ENCODE results near the gene RUVBL1. TPM values are rescaled to one million over a fixed set of nuclear protein-coding genes. Genes with fewer than 3 reads are reported as not detected.

RUVBL1 gene
- total RNA-seq, 4 donors from 2014 or later = 9.7 to 38.4 (median 16.6) TPM

GRCh38 chr3:128051459-128051836 is 72.2 kb downstream of the RUVBL1 start:
- Histone ChIP-seq H3K27ac (peak overlapping the region; percentile 81 to 91), H3K27me3 (no peaks in the 10 kb centered on the region), H3K36me3 (no peaks in the 10 kb centered on the region), H3K4me1 (peaks cover 10 to 15% of the 10 kb centered on the region in 2 donors), H3K9me3 (no peaks in the 10 kb centered on the region), H3K4me3 (peak overlapping the region; percentile 83 to 91)
- intact Hi-C loops (cut with DNase I; ENCODE audit: low total_unique reads) = no loop called here
- TF ChIP-seq POLR2A (IDR thresholded peaks at IDR 0.05) (no peak), CTCF (IDR thresholded peaks at IDR 0.05) (no peak)
- DNase-seq = no peak

DNA sequence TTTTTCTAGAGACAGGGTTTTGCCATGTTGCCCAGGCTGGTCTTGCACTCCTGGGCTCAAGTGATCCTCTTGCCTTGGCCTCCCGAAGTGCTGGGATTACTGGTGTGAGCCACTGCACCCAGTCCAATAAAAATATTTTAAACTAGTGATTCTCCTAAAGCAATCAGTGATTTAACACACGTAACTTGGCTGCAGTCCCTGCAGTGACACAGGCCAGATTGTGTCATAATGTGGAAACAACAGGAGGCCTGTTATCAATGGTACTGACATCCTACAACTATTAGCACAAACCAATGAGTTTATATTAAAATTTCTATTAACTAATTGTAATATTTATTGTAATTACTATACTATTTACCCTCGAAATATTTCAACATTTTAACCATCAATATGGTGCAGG is 73.0 kb downstream of the RUVBL1 start:
- Histone ChIP-seq H3K36me3 (no peaks in the 10 kb centered on the region), H3K9me3 (no peaks in the 10 kb centered on the region), H3K4me3 (no peak overlapping the region), H3K27me3 (no peaks in the 10 kb centered on the region), H3K27ac (no peak overlapping the region), H3K4me1 (peaks cover 10 to 15% of the 10 kb centered on the region in 2 donors)
- TF ChIP-seq CTCF (IDR thresholded peaks at IDR 0.05) (no peak), POLR2A (IDR thresholded peaks at IDR 0.05) (no peak)
- DNase-seq = peak; percentile 46 to 60
- intact Hi-C loops (cut with DNase I; ENCODE audit: low total_unique reads) = no loop called here

DNA sequence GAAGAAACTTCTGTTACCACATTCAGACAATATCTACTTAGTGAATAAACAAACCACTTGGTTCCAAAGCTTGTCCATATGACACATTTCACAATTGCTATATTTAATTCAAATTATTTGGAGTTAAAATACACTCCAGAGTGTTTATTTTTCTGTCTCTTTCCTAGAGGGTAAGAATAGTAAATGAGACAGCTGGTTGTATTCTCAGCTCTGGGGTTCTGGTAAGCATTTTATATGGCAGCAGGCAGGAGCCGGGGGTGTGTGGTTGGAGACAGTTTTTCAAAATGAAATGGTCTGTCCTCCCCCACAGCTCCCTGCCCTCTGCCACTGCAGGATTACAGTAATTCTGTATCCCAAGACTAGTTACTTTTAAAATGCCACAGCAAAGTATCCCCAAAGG is 82.3 kb downstream of the RUVBL1 start:
- H3K4me3 ChIP-seq = no peak overlapping the region
- TF ChIP-seq CTCF (IDR thresholded peaks at IDR 0.05) = no peak
- TF ChIP-seq POLR2A (IDR thresholded peaks at IDR 0.05) = no peak
- H3K27ac ChIP-seq = no peak overlapping the region
- intact Hi-C loops (cut with DNase I; ENCODE audit: low total_unique reads) = no loop called here
- H3K4me1 ChIP-seq = no peaks in the 10 kb centered on the region
- no peaks in the 10 kb centered on the region for H3K27me3 ChIP-seq
- H3K36me3 ChIP-seq = no peaks in the 10 kb centered on the region
- no peak for DNase-seq
- H3K9me3 ChIP-seq = no peaks in the 10 kb centered on the region

DNA sequence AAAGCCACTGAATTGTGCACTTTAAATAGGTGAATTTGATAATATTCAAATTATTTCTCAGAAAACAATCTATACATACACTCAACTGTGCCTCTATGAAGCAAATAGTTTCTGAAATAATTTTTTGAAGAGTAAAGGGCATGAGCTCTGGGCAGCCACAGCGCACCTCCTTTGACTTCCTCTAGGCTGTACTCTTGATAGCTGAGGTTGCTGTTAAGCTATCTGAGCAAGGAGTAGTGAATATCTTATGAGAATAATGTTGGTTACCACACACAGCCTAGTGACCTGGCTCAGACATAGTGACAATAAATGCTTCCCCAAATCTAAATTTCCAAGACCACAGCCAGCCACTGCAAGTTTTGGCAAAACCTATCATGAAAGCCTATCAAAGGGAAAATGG is 83.0 kb downstream of the RUVBL1 start:
- TF ChIP-seq CTCF (IDR thresholded peaks at IDR 0.05) = no peak
- no peak for TF ChIP-seq POLR2A (IDR thresholded peaks at IDR 0.05)
- H3K27ac ChIP-seq = no peak overlapping the region
- no peaks in the 10 kb centered on the region for H3K27me3 ChIP-seq
- DNase-seq = no peak
- H3K4me3 ChIP-seq = no peak overlapping the region
- no peaks in the 10 kb centered on the region for H3K9me3 ChIP-seq
- no peaks in the 10 kb centered on the region for H3K36me3 ChIP-seq
- H3K4me1 ChIP-seq = no peaks in the 10 kb centered on the region
- intact Hi-C loops (cut with DNase I; ENCODE audit: low total_unique reads) = no loop called here

GRCh38 chr3:128040041-128040440 is 83.6 kb downstream of the RUVBL1 start:
- Histone ChIP-seq H3K4me3 (no peak overlapping the region), H3K9me3 (no peaks in the 10 kb centered on the region), H3K27me3 (no peaks in the 10 kb centered on the region), H3K4me1 (no peaks in the 10 kb centered on the region), H3K36me3 (no peaks in the 10 kb centered on the region), H3K27ac (no peak overlapping the region)
- DNase-seq = no peak
- TF ChIP-seq CTCF (IDR thresholded peaks at IDR 0.05) = no peak
- no peak for TF ChIP-seq POLR2A (IDR thresholded peaks at IDR 0.05)
- intact Hi-C loops (cut with DNase I; ENCODE audit: low total_unique reads) = no loop called here

Measured in uterus (tissue), 4 donors.